Measurements from ENCODE around the gene PRAMEF15. TPM values are rescaled to one million over a fixed set of nuclear protein-coding genes. Genes with fewer than 3 reads are reported as not detected.
"Not testable (repeated sequence)": the region's sequence is repeated elsewhere in the genome, so short reads cannot be mapped to it uniquely, and the experiment has no call there.

PRAMEF15 gene
- polyA plus RNA-seq (2013, experiment 1 of 2), result not detected
- not detected for polyA plus RNA-seq (2013, experiment 2 of 2)

GRCh38 chr1:13315281-13315680 lies at the start of gene PRAMEF15:
Gene PRAMEF15, plus strand, starts transcription at chr1:13315581. Its CDS starts 2,827 bp downstream, at chr1:13318408.
- not testable (repeated sequence) for H3K4me1 ChIP-seq (ENCODE audit: control insufficient read depth, insufficient read depth, low read length, poor library complexity, severe bottlenecking); H3K27ac ChIP-seq (ENCODE audit: low read depth, low read length, severe bottlenecking); H3K4me3 ChIP-seq (ENCODE audit: extremely low read depth, insufficient read depth, low read length, poor library complexity, severe bottlenecking); H3K36me3 ChIP-seq (ENCODE audit: control insufficient read depth, insufficient read depth, low read length); H3K9me3 ChIP-seq (ENCODE audit: control insufficient read depth, low read length)
- no CpG with 5 or more reads among the region's 4 CpGs for WGBS, 2 experiments (ENCODE audit: insufficient coverage in 2 of 2)

GRCh38 chr1:13277016-13277415 lies 38.4 kb upstream of the PRAMEF15 start:
- not testable (repeated sequence) for H3K4me3 ChIP-seq (ENCODE audit: extremely low read depth, insufficient read depth, low read length, poor library complexity, severe bottlenecking); H3K4me1 ChIP-seq (ENCODE audit: control insufficient read depth, insufficient read depth, low read length, poor library complexity, severe bottlenecking); H3K27ac ChIP-seq (ENCODE audit: low read depth, low read length, severe bottlenecking); H3K9me3 ChIP-seq (ENCODE audit: control insufficient read depth, low read length); H3K36me3 ChIP-seq (ENCODE audit: control insufficient read depth, insufficient read depth, low read length)
- WGBS, 2 experiments (ENCODE audit: insufficient coverage in 2 of 2), result no CpG with 5 or more reads among the region's 6 CpGs

GRCh38 chr1:13279617-13280016 lies 35.8 kb upstream of the PRAMEF15 start:
- no CpG with 5 or more reads among the region's 3 CpGs for WGBS, 2 experiments (ENCODE audit: insufficient coverage in 2 of 2)
- H3K4me1 ChIP-seq (ENCODE audit: control insufficient read depth, insufficient read depth, low read length, poor library complexity, severe bottlenecking); H3K4me3 ChIP-seq (ENCODE audit: extremely low read depth, insufficient read depth, low read length, poor library complexity, severe bottlenecking); H3K36me3 ChIP-seq (ENCODE audit: control insufficient read depth, insufficient read depth, low read length); H3K27ac ChIP-seq (ENCODE audit: low read depth, low read length, severe bottlenecking); H3K9me3 ChIP-seq (ENCODE audit: control insufficient read depth, low read length): not testable (repeated sequence)

GRCh38 chr1:13285037-13285436 lies 30.3 kb upstream of the PRAMEF15 start, which contains the start of gene PRAMEF8:
Gene PRAMEF8, minus strand, starts transcription at chr1:13285137. Its CDS starts 1,046 bp downstream, at chr1:13284091.
- not testable (repeated sequence) for H3K4me3 ChIP-seq (ENCODE audit: extremely low read depth, insufficient read depth, low read length, poor library complexity, severe bottlenecking); H3K36me3 ChIP-seq (ENCODE audit: control insufficient read depth, insufficient read depth, low read length); H3K27ac ChIP-seq (ENCODE audit: low read depth, low read length, severe bottlenecking); H3K9me3 ChIP-seq (ENCODE audit: control insufficient read depth, low read length); H3K4me1 ChIP-seq (ENCODE audit: control insufficient read depth, insufficient read depth, low read length, poor library complexity, severe bottlenecking)
- WGBS, 2 experiments (ENCODE audit: insufficient coverage in 2 of 2), result no CpG with 5 or more reads among the region's 1 CpG

GRCh38 chr1:13289030-13289429 lies 26.4 kb upstream of the PRAMEF15 start:
- H3K9me3 ChIP-seq (ENCODE audit: control insufficient read depth, low read length); H3K4me3 ChIP-seq (ENCODE audit: extremely low read depth, insufficient read depth, low read length, poor library complexity, severe bottlenecking); H3K27ac ChIP-seq (ENCODE audit: low read depth, low read length, severe bottlenecking); H3K36me3 ChIP-seq (ENCODE audit: control insufficient read depth, insufficient read depth, low read length); H3K4me1 ChIP-seq (ENCODE audit: control insufficient read depth, insufficient read depth, low read length, poor library complexity, severe bottlenecking): not testable (repeated sequence)
- no CpG with 5 or more reads among the region's 3 CpGs for WGBS, 2 experiments (ENCODE audit: insufficient coverage in 2 of 2)

GRCh38 chr1:13297216-13297931 lies 18.0 kb upstream of the PRAMEF15 start:
- not testable (repeated sequence) for H3K4me1 ChIP-seq (ENCODE audit: control insufficient read depth, insufficient read depth, low read length, poor library complexity, severe bottlenecking); H3K4me3 ChIP-seq (ENCODE audit: extremely low read depth, insufficient read depth, low read length, poor library complexity, severe bottlenecking); H3K9me3 ChIP-seq (ENCODE audit: control insufficient read depth, low read length); H3K36me3 ChIP-seq (ENCODE audit: control insufficient read depth, insufficient read depth, low read length); H3K27ac ChIP-seq (ENCODE audit: low read depth, low read length, severe bottlenecking)
- WGBS, 2 experiments (ENCODE audit: insufficient coverage in 2 of 2), result no CpG with 5 or more reads among the region's 5 CpGs

- no CpG with 5 or more reads among the region's 27 CpGs for WGBS, 2 experiments (ENCODE audit: insufficient coverage in 2 of 2)
- H3K4me3 ChIP-seq (ENCODE audit: extremely low read depth, insufficient read depth, low read length, poor library complexity, severe bottlenecking); H3K9me3 ChIP-seq (ENCODE audit: control insufficient read depth, low read length): not testable (repeated sequence)
These were observed 16.7 kb upstream of the PRAMEF15 start for GRCh38 chr1:13298699-13299098.

GRCh38 chr1:13302197-13302596 lies 13.2 kb upstream of the PRAMEF15 start:
- not testable (repeated sequence) for H3K36me3 ChIP-seq (ENCODE audit: control insufficient read depth, insufficient read depth, low read length); H3K9me3 ChIP-seq (ENCODE audit: control insufficient read depth, low read length); H3K27ac ChIP-seq (ENCODE audit: low read depth, low read length, severe bottlenecking); H3K4me3 ChIP-seq (ENCODE audit: extremely low read depth, insufficient read depth, low read length, poor library complexity, severe bottlenecking); H3K4me1 ChIP-seq (ENCODE audit: control insufficient read depth, insufficient read depth, low read length, poor library complexity, severe bottlenecking)

More at GRCh38 chr1:13298699-13299098, 16.7 kb upstream of the PRAMEF15 start:
- H3K4me1 ChIP-seq (ENCODE audit: control insufficient read depth, insufficient read depth, low read length, poor library complexity, severe bottlenecking); H3K36me3 ChIP-seq (ENCODE audit: control insufficient read depth, insufficient read depth, low read length); H3K27ac ChIP-seq (ENCODE audit: low read depth, low read length, severe bottlenecking): not testable (repeated sequence)

- not testable (repeated sequence) for H3K36me3 ChIP-seq (ENCODE audit: control insufficient read depth, insufficient read depth, low read length); H3K9me3 ChIP-seq (ENCODE audit: control insufficient read depth, low read length); H3K27ac ChIP-seq (ENCODE audit: low read depth, low read length, severe bottlenecking); H3K4me1 ChIP-seq (ENCODE audit: control insufficient read depth, insufficient read depth, low read length, poor library complexity, severe bottlenecking); H3K4me3 ChIP-seq (ENCODE audit: extremely low read depth, insufficient read depth, low read length, poor library complexity, severe bottlenecking)
- WGBS, 2 experiments (ENCODE audit: insufficient coverage in 2 of 2), result no CpG with 5 or more reads among the region's 1 CpG
These were observed 12.1 kb upstream of the PRAMEF15 start, which contains the start of gene PRAMEF33 for GRCh38 chr1:13303239-13303638. Gene PRAMEF33, plus strand, starts transcription at chr1:13303539. Its CDS starts 2,416 bp downstream, at chr1:13305955.

- 50 to 72% methylated on average over 2 of the region's 8 CpGs for WGBS, 2 experiments (ENCODE audit: insufficient coverage in 2 of 2)
- H3K4me1 ChIP-seq (ENCODE audit: control insufficient read depth, insufficient read depth, low read length, poor library complexity, severe bottlenecking); H3K4me3 ChIP-seq (ENCODE audit: extremely low read depth, insufficient read depth, low read length, poor library complexity, severe bottlenecking); H3K27ac ChIP-seq (ENCODE audit: low read depth, low read length, severe bottlenecking); H3K36me3 ChIP-seq (ENCODE audit: control insufficient read depth, insufficient read depth, low read length); H3K9me3 ChIP-seq (ENCODE audit: control insufficient read depth, low read length): not testable (repeated sequence)
These were observed 27.1 kb downstream of the PRAMEF15 start for GRCh38 chr1:13342496-13342895.

- no CpG with 5 or more reads among the region's 7 CpGs for WGBS, 2 experiments (ENCODE audit: insufficient coverage in 2 of 2)
- not testable (repeated sequence) for H3K4me3 ChIP-seq (ENCODE audit: extremely low read depth, insufficient read depth, low read length, poor library complexity, severe bottlenecking); H3K4me1 ChIP-seq (ENCODE audit: control insufficient read depth, insufficient read depth, low read length, poor library complexity, severe bottlenecking); H3K9me3 ChIP-seq (ENCODE audit: control insufficient read depth, low read length); H3K36me3 ChIP-seq (ENCODE audit: control insufficient read depth, insufficient read depth, low read length); H3K27ac ChIP-seq (ENCODE audit: low read depth, low read length, severe bottlenecking)
These were observed 31.7 kb downstream of the PRAMEF15 start, which contains the start of gene PRAMEF14 for GRCh38 chr1:13347034-13347433. Gene PRAMEF14, minus strand, starts transcription at chr1:13347134. Its CDS starts 1,820 bp downstream, at chr1:13345314.

Data from mesodermal cell (in vitro differentiated cells).